GM12873 (cell line): Measurements from ENCODE around the gene KAT6B.

Source experiments
- TF ChIP-seq, protein P1 (sequence below): IDR thresholded peaks from 2 replicates; pipeline ENCODE4 v1.5.1; 2012; ENCODE audit warnings: low read depth, mild to moderate bottlenecking, moderate library complexity, low read length, control low read depth; ENCODE audit not compliant: insufficient read depth; ENCODE audit errors: missing control alignments

The KAT6B gene

DNA sequence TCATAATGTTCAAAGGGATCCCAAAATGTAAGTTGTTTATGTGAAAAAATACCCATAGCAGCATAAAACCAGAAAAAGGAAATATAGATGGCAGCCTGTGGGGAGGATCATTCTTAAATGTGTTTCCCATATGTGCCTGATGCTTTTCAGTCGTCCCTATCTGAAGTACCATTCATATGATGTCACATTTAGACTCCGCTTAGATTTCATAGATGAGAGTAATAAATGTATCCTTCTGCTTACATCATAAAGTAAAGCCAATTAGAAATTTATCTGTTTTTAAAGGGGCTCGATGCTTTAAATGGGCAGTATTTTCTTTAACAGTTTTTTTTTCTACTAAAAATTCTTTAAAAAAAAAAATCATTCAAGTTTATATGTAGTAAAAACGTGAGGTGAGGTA, 136.1 kb downstream of the KAT6B start:
- TF ChIP-seq, protein P1, sequence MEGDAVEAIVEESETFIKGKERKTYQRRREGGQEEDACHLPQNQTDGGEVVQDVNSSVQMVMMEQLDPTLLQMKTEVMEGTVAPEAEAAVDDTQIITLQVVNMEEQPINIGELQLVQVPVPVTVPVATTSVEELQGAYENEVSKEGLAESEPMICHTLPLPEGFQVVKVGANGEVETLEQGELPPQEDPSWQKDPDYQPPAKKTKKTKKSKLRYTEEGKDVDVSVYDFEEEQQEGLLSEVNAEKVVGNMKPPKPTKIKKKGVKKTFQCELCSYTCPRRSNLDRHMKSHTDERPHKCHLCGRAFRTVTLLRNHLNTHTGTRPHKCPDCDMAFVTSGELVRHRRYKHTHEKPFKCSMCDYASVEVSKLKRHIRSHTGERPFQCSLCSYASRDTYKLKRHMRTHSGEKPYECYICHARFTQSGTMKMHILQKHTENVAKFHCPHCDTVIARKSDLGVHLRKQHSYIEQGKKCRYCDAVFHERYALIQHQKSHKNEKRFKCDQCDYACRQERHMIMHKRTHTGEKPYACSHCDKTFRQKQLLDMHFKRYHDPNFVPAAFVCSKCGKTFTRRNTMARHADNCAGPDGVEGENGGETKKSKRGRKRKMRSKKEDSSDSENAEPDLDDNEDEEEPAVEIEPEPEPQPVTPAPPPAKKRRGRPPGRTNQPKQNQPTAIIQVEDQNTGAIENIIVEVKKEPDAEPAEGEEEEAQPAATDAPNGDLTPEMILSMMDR, result no peak

DNA sequence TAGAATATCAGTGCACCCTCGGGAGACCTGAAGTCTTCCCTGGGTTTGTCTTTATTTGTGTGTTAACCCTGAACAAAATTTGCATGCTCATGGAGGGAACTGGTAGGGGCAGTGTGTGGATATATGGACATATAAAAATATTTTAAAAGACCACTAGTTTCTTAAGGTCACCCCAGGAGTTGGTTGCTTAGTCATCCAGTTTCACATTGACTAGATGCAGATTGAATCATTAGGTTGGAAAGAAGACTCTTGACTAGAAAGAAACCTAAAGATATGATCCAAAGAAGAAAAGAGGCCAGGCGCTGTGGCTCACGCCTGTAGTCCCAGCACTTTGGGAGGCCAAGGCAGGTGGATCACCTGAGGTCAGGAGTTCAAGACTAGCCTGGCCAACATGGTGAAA, 137.1 kb downstream of the KAT6B start:
- TF ChIP-seq, protein P1, result no peak

DNA sequence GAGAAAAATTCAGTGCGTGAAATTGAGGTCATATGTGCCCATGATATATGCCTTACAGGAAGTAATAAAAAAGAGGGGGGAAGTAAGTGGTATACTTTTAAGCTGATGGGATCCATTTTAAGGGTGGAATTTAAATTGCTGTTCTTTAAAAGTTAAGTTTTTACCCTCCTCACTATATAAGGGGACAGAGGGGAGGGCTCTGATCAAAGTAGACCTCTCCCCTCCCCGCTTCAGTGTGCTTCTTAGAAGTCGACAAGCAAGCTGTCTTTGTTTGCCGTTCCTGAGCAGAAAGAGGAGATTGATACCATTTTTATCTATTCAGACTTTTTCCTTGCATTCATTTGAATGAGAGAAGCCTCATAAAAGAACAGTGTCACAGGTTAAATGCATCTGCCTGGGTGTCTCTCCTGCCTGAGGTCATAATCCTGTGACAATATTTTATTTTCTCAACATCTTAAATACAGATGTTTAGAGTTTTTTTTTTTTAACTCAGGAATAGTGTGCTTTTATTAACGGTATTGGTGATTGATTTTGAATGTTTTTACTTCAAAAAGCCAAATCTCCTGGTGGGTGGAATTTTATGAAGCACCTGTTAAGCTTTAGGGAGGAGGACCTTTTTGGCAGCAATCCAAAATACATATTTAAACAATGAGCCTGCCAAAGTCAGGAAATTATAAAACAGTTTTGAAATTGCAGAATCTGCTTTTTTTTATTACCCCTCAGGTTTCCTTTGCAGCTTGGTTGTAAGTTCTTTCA, 141.7 kb downstream of the KAT6B start:
- TF ChIP-seq, protein P1, result no peak

DNA sequence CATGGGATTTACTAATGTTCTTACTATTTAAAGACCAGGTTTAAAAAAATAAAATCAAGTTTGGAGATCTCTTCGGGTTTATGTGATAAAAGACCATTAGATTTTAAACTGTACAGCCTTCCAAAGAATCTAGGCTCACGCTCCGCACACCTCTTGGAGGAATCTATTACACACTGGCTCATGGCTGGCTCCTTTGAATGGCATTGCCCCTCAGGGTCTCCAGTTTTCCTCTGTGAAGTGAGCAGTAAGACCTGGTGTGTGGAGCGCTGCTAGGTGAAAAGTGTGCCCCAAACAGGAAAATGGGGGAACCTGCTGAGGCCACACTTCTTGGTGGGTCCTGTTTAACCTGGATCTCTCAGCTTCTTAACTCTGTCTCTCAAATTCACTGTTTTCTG, 142.3 kb downstream of the KAT6B start:
- TF ChIP-seq, protein P1, result no peak

DNA sequence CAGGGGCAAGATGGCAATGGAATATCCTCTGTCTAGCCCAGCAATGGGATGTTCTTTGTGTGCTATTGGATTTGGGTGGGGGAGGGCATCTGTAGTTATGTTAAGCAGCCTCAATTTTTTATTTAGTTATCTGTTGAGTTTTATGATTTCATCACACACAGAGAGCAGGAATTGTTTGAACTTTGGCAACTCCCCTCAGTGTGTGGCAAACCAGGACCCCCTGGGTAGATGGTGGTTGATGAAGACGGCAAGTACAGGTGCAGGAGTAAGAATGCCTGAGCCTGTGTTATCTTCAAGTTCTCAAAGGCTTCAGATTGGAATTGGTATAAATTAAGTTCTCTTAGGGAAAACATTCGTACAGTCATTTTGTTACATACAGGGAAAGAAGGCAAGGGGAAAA, 142.7 kb downstream of the KAT6B start:
- TF ChIP-seq, protein P1, result no peak

DNA sequence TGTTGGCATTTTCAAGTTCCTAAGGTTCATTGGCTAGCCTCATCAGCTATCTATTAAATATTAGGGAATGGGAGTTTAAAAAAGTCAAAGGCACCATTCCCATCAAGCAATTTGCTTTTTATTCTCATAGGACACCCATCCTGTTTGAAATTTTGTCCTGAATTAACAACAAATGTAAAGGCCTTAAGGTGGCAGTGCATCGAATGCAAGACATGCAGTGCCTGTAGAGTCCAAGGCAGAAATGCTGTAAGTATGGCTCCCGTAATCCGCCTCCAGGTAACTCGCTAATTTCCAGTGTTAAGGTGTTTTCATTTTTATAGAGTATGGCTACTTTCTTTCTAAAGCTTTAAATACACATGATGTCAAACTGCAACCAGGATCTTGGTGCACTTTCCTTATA, 143.1 kb downstream of the KAT6B start:
- TF ChIP-seq, protein P1, result no peak

DNA sequence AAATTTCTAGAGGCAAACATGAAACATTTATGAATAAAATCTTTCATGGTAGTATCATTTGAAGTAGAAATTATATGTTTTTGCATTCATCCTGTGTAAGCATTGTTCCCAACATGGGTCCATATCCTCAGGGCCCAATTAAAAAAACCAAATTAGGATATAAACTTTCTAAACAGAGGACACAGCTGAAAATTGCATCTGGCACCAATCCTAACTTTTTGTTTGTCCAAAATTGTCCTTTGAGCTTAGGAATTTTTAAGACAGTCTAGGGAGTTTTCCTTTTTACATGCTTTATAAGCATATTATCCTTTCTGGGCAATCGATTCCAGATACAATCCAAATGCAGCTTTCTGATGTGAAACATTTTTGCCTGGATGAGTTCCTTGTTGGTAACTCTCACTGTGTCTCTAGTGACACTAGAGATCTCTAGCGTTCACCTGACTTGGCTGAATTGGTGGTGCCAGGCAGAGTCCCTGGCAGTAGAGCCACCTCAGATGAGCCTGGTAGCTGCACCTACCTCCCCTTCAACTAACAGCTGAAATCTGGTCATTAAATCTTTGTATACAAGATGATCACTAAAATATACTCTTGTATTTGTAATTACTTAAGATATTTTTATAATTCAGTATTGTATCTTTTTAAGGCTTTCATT, 147.5 kb downstream of the KAT6B start:
- TF ChIP-seq, protein P1, result no peak
